NCI-H510A treated with DMSO at 0.1 percent for 48 hours (cell line): Measurements from ENCODE around the gene ZNF101.
A peak's percentile ranks its signal among the peaks of the same experiment; 100 is the strongest.

Experiments used
- DNase-seq: peaks from one replicate; lab custom pipeline; 2025; lab: John Stamatoyannopoulos, UW

Gene ZNF101

DNA sequence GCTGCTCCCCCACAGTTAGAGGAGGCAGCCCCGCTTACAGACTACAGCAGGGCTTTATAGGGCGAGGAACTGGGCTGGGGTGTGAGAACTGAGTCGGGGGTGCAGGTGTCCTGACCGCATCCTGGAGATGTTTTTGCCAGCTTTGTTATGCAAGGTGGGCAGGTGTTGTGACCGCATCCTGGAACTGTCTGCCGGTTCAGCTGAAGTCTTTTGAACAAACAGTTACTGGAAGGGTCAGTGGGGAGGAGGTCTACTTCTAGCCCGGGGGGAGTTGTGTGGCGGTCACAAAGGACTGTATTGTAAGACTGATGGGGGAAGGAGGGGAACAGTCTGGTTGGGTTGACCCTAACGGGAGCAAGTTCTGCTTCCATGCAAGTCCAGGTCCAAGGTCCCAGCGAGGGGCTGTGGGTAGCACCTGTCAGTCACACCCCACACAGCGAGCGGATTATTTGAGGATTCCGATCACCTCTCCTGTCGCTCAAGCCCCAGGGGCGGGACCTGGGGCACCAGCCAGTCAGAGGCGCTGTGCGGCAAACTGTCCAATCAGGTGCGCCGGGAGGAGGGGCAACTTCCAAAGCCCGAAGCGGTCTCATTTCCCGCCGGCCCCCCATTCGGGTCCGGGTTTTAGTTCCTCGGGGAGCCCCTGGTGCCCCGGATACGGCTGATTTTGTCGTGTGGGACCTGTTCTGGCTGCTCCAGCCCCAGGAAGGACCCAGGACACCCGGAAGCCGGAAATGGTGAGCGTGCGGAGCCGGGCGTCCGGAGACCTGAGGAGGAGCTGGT, at the start of gene ZNF101:
TSS of gene ZNF101 (plus strand) at position 610 of the 783 bp plus-strand sequence. CDS start at position 735, 125 bp downstream.
- DNase-seq: peak; percentile 80

DNA sequence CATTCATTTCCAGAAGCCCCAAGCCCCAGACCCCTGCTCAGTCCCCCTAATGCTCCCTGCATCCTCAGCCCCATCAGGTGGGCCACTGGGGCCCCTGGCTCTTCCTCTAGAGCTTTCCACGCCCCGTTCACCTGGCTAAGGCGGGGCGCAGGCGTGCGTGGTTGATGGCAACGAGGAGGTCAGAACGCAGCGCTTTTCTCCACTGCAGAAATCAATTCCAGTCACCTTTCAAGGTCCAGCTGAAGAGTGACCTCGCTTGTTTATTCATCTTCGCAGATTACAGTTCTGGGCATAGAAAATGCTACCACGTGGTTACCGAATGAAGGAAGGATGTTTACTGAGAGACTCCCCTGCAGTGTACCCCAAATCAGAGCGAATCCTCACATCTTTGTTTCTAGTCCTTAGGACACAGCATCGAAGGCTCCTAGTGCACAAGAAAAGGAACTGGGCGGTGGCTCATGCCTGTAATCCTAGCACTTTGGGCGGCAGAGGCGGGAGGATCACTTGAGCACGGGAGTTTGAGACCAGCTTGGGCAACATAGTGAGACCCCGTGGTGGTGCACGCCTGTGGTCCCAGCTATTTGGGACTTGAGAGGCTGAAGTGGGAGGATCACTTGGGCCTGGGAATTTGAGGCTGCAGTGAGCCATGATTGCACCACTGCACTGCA, 49.3 kb upstream of the ZNF101 start:
- DNase-seq: no peak

DNA sequence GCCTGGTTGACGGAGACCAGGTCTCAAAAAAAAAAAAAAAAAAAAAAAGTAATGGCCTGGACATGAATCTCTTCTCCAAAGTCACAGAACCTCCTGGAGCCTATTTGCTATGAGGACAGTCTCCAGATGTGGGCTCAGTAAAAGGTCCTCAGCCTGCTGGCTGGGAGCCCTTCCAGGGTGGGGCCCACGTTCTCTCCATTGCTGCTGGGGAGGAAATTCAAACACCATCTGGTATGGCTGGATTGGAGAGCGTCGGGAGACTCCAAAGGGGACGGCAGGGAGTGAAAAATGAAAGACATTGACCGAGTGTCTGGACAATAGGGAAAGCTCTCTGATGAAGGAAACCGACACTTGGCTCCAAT, 48.8 kb upstream of the ZNF101 start:
- no peak for DNase-seq

DNA sequence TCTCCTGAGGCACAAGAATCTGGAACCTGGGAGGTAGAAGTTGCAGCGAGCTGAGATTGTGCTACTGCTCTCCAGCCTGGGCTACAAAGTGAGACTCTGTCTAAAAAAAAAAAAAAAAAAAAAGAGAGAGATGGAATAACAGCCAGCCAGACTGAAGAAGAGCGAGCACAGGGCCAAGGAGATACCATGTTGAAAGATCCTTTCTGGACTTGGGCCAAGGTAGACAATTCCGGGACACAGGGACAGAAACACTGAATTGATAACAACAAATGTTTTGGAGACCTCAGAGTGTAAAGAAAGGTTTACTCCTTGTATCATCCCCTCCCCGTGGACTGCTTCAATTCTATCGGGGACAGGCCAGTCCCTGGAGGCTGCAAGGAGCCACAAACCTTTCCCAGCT, 45.3 kb upstream of the ZNF101 start:
- DNase-seq: no peak

DNA sequence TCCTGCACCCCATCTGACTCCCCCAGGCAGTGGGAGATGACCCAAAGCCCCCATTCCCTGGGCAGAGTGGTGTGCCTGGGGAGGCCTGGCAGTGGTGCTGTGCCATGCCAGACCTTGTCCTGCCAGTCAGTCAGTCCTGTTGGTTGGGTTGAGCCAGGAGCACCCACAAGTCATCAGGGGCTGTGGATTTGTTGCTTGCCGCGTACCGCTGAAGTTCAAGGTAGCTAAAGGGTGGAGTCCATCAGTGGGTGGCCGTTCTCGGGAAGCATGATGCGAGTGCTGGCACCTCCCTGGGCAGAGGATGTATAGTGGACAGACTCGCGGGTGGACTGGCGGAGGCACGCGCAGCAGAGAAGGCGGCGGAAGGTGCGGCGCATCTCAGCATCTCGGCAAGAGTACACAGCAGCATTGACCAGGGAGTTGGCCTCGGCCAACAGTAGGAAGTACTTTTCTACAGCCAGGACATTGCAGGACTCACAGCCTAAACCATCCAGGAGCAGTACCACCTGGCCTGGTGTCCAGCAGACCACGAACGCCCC, 44.5 kb upstream of the ZNF101 start:
- DNase-seq: no peak

DNA sequence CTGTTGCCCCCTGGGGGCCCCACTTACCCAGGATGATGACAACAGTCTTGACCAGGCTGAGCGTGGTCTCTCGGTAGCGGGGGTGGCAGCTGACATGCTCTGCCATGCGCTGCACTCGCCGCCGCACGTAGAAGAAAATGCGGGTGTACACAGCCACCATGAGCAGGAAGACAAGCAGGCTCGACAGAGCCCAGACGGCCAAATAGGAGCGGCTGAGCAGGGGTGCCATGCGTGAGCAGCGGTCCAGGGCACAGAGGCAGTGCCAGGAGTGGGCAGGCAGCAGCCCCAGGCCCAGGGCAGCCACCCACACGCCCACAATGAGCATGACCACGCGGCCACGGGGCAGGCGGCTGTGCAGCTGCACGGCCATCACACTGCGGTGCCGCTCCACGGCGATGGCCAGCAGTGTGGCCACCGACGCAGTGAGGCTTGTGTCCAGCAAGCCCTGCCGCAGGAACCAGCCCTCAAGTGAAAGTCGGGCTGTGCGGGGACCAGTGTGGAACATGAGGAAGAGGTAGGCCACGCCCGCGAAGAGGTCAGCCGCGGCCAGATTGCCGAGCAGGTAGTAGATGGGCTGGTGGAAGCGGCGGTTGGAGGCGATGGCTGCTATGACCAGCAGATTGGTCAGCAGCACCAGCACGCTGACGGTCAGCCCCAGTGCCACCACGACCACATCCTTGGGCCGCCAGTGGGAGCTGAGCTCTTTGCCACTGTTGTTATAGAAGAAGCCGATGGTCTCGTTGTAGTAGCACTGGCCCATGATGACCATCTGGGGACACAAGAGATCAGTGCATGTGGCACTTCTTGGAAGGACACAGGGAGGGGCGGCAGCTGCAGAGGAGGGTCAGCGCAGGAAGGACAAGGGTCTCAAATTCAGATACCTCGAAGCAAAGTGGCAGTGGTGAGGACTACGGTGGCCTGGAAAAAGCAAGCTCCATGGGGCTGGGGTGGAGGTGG, 41.8 kb upstream of the ZNF101 start:
- DNase-seq: no peak

DNA sequence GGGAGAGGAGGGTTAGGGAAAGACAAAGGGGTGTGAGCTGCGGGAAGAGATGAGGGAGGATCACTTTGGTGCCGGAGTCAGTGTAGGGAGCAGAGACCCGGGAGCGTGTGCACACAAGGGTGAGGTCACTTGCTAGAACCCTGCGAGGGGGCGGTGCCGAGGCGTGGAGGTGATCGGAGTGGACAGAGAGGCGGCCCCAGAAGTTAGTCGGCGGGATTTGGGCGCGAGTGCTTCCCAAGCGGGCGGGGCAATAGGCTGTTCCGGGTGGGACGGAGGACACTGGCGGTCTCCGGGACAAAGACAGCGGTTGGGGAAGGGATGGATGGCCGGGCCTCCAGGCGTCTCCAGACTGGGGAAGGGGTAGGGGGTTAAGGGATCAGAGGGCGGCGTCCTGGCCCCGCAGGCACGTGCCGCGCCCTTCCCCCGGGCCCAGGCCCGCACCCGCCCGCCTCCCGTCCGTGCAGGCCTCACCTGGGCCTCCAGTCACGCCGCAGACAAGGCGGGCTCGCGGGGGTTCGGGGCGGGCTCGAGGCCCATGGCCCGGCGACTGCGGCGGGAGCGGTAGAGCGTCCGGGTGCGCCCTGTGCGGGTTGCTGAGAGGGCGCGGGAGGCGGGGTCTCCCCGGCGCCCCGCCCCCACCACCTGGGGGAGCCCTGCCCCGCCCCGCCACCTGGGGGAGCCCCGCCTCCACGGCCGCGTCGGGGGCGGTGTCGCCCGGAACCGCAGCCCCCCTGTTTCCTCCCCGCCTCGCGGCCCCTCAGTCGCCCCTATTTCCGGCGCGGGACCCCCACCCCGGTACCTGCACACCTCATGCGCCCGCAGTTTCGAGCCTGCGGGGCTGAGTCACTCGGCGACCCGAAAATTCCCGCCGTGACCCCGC, 40.8 kb upstream of the ZNF101 start, which contains the start of gene LPAR2:
TSS of gene LPAR2 (minus strand) at position 600 of the 880 bp plus-strand sequence. CDS start 945 bp downstream, outside the sequence.
- DNase-seq: peak; percentile 72

DNA sequence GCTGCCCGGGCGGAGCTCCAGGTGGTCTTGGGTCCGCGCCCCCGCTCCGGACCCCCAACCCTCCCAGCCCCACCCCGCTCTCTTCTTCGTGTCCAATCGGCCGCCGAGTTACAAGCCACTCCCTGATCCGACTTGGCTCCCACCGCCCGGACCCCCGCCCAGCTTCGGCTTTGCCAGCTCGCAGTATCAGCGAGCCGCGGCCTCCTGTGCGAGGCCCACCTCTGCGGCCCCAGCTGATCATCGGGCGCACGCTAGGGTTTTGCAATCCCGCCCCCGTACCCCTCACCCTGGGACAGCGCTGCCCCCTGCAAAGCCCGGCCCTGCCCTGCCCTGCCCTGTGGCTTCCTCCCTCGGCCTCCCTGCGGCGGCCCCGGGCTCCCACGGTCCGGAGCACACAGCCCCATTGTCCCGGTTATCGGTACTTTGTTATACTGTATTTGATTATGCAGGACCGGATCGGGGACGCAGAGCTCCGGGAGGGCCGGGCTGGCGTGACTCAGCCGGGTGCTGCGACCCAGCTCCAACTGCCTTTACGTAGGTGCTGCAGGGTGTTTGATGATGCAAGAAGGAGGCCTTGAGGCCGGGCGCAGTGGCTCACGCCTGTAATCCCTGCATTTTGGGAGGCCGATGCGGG, 40.0 kb upstream of the ZNF101 start:
- DNase-seq: peak; percentile 49

DNA sequence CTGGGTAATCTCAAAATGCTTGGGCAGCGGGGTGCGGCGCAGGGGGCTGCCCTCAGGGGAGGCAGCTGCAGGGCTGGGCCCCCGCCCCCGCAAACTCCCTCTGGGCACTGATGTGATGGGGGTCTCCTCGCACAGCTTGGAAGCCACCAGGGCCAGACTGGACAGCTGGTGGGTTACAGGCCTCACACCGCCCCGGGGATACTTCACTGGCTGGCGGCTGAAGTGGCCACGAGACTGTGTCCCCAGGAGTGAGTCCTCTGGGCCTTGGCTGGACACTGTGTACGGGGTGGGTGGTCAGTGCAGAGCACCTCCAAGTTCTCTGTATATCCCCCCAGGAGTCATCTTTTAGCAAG, 38.6 kb upstream of the ZNF101 start:
- no peak for DNase-seq

DNA sequence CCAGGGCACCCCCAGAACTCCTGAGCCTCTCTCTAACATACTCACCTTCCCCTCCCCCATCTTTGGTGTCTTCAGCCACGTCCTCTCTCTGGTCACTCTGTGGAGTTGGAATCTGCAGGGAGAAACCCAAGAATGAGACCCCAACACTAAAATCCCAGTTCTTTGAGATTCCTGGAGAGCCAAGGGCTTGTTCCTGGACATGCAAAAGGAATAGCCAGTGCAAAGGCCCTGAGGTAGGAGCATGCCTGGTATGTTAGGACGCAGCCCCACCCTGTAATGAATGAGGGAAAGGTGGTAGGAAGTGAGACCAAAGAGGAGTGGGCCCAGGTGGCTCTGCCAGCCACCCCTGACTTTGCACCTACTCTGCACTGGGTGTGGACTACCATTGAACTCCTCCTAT, 38.2 kb upstream of the ZNF101 start:
- no peak for DNase-seq

DNA sequence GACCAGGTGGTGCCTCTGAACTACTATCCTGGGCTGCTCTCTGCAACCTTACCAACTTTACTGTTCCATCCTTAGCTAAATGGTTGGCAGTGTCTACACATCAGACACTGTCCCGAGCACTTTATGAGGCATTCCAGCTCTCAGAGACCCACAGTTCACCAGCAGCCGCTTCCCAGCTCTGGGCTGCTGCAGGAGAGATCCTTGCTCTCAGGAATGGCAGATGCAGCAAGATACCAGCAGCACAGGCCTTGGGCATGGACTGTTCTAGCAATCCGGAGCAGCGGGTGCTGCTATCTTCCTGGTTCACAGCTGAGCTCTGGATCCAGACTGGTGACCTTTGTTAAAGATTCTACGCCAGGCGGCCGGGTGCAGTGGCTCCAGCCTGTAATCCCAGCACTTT, 37.3 kb upstream of the ZNF101 start:
- DNase-seq: no peak

DNA sequence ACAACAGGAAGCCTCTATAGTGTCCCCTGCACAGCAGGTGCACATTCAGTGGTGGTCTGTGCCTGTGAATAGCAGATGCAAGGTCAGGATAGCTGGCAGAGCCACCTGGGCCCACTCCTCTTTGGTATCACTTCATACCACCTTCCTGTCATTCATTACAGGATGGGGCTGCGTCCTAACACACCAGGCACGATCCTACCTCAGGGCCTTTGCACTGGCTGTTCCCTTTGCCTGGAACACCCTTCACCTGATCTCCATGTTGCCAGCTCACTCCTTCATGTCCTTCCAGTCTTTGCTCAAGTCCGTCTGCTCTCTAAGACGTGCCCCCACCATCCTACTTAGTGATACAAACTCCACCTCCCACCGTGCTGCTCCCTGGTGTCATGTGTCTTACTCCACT, 36.0 kb upstream of the ZNF101 start:
- DNase-seq: no peak

DNA sequence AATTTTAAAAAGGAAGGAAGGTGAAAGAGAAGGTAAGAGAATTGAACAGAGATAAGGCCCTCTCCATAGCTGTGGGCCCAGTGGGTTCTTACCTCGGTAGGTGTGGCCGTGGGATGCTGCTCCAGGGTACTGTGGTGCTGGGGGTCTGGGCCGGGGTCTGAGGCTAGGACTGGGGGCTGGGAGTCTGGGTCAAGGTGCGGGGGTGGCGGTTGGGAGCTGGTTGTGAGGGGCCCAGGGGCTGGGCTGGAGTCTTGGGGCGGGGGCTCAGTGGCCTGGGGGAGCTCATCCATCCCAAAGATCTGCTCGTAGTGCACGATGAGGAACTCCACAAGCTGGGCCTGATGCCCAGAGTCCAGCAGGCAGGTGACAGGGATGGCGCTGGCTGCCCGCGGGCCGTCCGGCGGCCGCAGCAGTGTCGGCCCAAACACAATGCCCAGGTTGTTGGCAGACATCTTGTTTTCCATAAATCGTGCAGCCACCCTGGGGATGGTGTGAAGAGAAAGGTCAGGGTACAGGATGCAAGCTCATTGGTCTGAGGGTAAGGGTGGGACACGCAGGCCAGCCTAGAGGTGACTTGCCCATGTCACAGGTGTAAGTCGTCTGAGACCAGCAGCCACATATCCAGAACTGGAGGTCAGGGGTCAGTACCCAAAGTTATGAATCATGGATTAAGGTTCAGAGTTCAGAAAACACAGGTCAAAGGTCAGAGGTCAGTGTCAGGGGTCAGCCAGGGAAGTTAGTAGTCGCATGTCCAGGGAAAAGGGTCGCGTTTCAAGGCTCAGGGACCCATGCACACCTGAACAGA, 34.7 kb upstream of the ZNF101 start:
- DNase-seq: no peak

DNA sequence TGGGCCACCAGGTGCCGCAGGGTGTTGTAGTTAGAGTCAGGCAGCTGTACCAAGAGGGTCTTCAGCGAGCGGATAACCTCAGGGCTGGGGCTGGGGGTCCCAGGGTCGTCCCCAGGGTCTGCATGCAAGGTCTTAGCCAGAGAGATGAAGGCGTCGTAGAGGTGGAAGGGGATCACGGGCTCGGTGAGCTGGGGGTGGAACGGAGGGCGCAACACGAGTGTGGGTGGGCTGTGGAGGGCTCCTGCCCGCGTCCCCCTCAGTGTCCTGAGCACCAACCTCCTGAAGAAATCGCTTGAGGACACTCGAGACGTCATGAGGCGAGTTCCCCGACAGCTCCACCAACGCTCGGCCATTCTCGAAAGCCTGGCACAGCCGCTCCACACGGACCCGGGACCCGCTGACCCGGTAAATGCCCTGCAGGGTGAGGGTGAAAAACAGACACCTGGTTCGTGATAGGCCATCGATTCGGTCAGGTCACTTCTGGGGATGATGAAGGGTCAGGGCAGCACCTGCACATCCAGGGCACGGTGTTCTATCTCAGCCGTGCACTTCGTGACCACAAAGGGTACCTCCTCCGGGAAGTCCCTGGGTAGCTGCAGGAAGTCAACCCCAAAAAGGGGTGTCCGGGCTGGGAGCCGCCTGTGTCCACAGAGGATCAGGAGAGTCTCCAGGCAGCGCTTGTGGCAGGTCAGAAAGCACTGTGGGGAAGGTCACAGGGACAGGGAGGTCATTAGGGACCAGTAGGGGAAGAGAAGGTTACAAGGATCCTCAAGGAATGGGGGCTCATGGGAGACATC, 33.9 kb upstream of the ZNF101 start:
- no peak for DNase-seq

DNA sequence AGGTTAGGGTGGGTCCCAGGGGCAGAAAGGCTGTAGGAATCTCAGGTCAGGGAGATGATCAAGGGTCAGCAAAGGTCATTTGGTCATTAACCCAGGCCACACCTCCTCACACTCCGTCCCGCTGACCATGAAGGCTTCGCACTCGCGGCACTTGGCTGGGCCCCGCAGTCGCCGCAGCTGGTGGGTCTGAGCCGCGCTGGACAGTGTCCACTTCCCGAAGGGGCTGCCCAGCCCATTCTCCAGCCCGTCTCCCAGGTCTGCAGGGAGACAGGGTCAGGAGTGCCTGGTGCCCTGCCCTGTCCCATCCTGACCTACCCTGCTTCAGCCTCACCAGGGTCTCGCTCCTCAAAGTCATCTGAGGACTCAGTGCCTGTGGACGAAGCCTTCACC, 33.3 kb upstream of the ZNF101 start:
- DNase-seq: no peak

DNA sequence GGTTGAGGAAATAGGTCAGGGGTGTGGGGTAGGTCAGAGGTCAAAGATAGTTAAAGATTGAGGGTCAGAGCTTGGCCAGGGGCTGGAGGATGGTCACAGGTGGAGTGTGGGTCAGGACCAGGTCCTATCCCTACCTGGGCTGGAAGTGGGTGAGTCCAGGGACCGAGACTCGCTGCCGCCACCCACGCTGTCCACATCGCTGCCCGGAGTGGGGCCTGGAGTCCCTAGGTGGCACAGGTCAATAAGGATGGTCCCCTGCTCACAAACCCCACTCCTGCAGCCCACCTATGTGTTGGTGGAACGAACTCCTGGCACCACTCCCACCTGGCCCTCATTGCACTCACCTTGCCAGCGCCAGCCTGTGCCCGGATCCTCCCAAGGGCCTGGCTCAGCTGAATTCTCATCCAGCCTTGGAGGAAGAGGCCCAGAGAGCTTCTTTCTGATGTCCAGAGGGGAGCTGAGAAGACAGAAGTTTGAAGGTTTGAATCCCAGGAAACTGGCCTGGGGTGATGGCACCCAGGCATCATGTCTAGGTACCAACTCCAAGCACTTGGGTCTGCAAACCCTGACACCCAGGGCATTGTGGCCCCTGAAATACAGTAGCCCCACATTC, 32.0 kb upstream of the ZNF101 start:
- DNase-seq: no peak

DNA sequence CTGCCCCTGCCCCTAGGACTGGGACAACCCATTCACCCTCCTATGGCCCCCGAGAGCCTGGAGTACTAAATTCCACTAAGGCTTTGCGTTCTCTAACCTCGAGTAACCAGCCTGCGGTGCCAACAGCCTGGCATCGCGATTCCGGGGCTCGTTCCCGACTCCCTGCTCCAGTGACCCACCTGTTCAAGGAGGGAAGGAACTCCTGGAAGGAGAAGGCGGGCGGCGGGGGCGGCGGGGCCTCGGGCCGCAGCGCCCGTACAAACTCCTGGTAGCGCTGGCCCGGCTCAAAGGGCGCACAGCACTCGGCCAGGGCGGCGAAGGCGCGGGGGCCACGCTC, 31.5 kb upstream of the ZNF101 start:
- no peak for DNase-seq

DNA sequence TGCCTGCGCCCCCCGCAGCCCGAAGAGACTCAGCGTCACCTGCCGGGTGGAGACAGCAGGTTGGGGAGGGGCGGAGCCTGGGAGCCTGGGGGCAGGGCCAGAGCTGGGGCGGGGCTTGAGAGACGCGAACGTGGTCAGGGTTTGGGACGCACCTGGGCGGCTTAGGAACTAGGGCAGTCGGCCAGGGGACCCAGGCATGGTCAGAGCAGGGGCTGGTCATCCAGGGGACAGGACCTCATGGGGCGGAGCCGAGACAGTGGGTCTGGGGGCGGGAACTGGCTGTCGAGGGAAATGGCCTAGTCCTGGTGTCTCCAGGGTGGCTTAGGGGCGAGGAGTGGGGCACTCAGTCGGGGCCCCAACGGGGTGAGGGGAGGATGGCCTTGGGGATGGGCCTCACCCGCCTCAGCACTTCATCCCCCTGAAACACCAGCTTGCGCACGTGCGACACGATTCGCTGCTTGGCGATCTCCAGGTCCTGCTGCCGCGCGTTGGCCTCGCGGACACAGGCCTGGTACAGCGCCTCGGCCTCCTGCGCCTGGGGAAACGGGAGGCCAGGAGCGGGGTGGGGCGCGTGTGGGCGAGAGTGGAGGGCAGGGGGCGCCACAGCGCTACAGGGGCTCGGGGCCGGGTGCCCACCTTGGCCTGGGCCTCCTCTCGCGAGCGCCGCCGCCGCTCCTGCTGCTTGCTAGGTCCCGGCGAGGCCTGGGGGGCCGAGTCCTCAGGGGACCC, 31.0 kb upstream of the ZNF101 start:
- no peak for DNase-seq
